Thyroid gland (tissue), 4 donors: Measurements from ENCODE around the gene DGKQ. TPM values are rescaled to one million over a fixed set of nuclear protein-coding genes. Genes with fewer than 3 reads are reported as not detected.

Experiments
- DNase-seq, 2 donors: peaks; one replicate each; pipeline ENCODE4 v3.0.0-alpha.2; 2019
- H3K27ac ChIP-seq, 3 donors: fragments of 200-600 bp; sonication (generic); 1 replicate in 2 of 3; 2 replicates in 1 of 3; pipeline ENCODE4 v1.5.1; 2016 to 2019; ENCODE audit warnings: mild to moderate bottlenecking in 1 of 3, moderate library complexity in 1 of 3
- H3K27me3 ChIP-seq: fragments of 200-600 bp; sonication (generic); one replicate; pipeline ENCODE4 v1.5.1; 2019
- H3K36me3 ChIP-seq, 2 donors: fragments of 200-600 bp; sonication (generic); one replicate each; pipeline ENCODE4 v1.5.1; 2016 to 2019
- H3K4me1 ChIP-seq, 2 donors: fragments of 200-600 bp; sonication (generic); one replicate each; pipeline ENCODE4 v1.5.1; 2017 to 2019
- H3K4me3 ChIP-seq, 3 donors: fragments of 200-600 bp; sonication (generic); replicated peaks in 1 of 3; 1 replicate in 2 of 3; 2 replicates in 1 of 3; pipeline ENCODE4 v1.5.1; 2016; ENCODE audit warnings: mild to moderate bottlenecking in 1 of 3
- H3K9me3 ChIP-seq: fragments of 200-600 bp; sonication (generic); one replicate; pipeline ENCODE4 v1.5.1; 2017
- CTCF ChIP-seq, 6 experiments: fragments of 200-600 bp in 3 of 6; fragments of 450-650 bp in 3 of 6; sonication (generic) in 3 of 6; IDR thresholded peaks; one replicate each; pipeline ENCODE4 v1.5.1; 2016 to 2019; ENCODE audit warnings: antibody characterized with exemption in 6 of 6, mild to moderate bottlenecking in 2 of 6, inconsistent platforms in 1 of 6, moderate library complexity in 1 of 6
- POLR2A ChIP-seq, 2 donors: fragments of 450-650 bp; IDR thresholded peaks; one replicate each; pipeline ENCODE4 v1.6.1; 2017; ENCODE audit warnings: antibody characterized with exemption in 2 of 2, mild to moderate bottlenecking in 2 of 2, moderate library complexity in 1 of 2
- WGBS, 2 donors: methylation state at CpG; one replicate each; pipeline ENCODE4 v1.1.5; 2017; 5-methylcytosine and 5-hydroxymethylcytosine counted together
- intact Hi-C: fragments of 100-400 bp; cut with DNase I; formaldehyde crosslinking; loops from one replicate; pipeline ENCODE4 v1.15.1; 2023
- total RNA-seq, 4 donors: library from RNA; depleted of rRNA; stranded (reverse); fragments of >200 nt; gene quantifications; one replicate each; pipeline ENCODE4 v1.2.3, GENCODE V29; 2016

DGKQ gene
- total RNA-seq, 4 donors from 2014 or later, result 10.2 to 17.0 (median 11.6) TPM

- Histone ChIP-seq H3K4me3 (no peak overlapping the region), H3K36me3 (no peaks in the 10 kb centered on the region), H3K9me3 (no peaks in the 10 kb centered on the region), H3K4me1 (peaks cover 19% of the 10 kb centered on the region in 2 donors), H3K27me3 (no peaks in the 10 kb centered on the region), H3K27ac (no peak overlapping the region)
- TF ChIP-seq POLR2A (IDR thresholded peaks at IDR 0.05) (no peak), CTCF (IDR thresholded peaks at IDR 0.05) (no peak)
- WGBS, 2 donors, result 87 to 92% methylated on average over 9 to 16 of the region's 23 CpGs
- intact Hi-C loops, result no loop called here
- DNase-seq, result no peak
These were observed 4.6 kb downstream of the DGKQ start for GRCh38 chr4:968621-969394.

GRCh38 chr4:968221-968620 lies 5.1 kb downstream of the DGKQ start:
- DNase-seq, result no peak
- peaks cover 17 to 19% of the 10 kb centered on the region in 2 donors for H3K4me1 ChIP-seq
- H3K36me3 ChIP-seq, result no peaks in the 10 kb centered on the region
- no peak overlapping the region for H3K4me3 ChIP-seq
- 0 to 18% methylated on average over 2 to 7 of the region's 24 CpGs for WGBS, 2 donors
- TF ChIP-seq CTCF (IDR thresholded peaks at IDR 0.05) (no peak), POLR2A (IDR thresholded peaks at IDR 0.05) (no peak)
- no peak overlapping the region for H3K27ac ChIP-seq
- H3K9me3 ChIP-seq, result no peaks in the 10 kb centered on the region
- intact Hi-C loops, result no loop called here
- H3K27me3 ChIP-seq, result no peaks in the 10 kb centered on the region

- WGBS, 2 donors, result 32 to 47% methylated on average over 24 to 29 of the region's 76 CpGs
These were observed 6.0 kb downstream of the DGKQ start for GRCh38 chr4:967113-968104.

GRCh38 chr4:966266-967112 lies 6.9 kb downstream of the DGKQ start:
- no peak overlapping the region for H3K27ac ChIP-seq
- no peak overlapping the region for H3K4me3 ChIP-seq
- WGBS, 2 donors, result 58 to 80% methylated on average over 1 to 4 of the region's 48 CpGs
- DNase-seq, result no peak
- H3K27me3 ChIP-seq, result no peaks in the 10 kb centered on the region
- TF ChIP-seq CTCF (IDR thresholded peaks at IDR 0.05), result no peak
- no peak for TF ChIP-seq POLR2A (IDR thresholded peaks at IDR 0.05)
- no peaks in the 10 kb centered on the region for H3K9me3 ChIP-seq
- intact Hi-C loops, result no loop called here
- peaks cover 4 to 5% of the 10 kb centered on the region in 2 donors for H3K4me1 ChIP-seq
- peaks cover 8 to 9% of the 10 kb centered on the region in 2 donors for H3K36me3 ChIP-seq

More at GRCh38 chr4:967113-968104, 6.0 kb downstream of the DGKQ start:
- no peak for DNase-seq
- H3K4me1 ChIP-seq, result peaks cover 14% of the 10 kb centered on the region in 2 donors
- no peak overlapping the region for H3K27ac ChIP-seq
- intact Hi-C loops, result no loop called here
- H3K27me3 ChIP-seq, result no peaks in the 10 kb centered on the region
- peaks cover 0 to 5% of the 10 kb centered on the region in 2 donors for H3K36me3 ChIP-seq
- no peak overlapping the region for H3K4me3 ChIP-seq
- H3K9me3 ChIP-seq, result no peaks in the 10 kb centered on the region
- TF ChIP-seq POLR2A (IDR thresholded peaks at IDR 0.05) (no peak), CTCF (IDR thresholded peaks at IDR 0.05) (no peak)
